Activated T-helper 2 cell treated with anti-CD3 and anti-CD28 coated beads, Interferon-gamma antibody, Interleukin-2, Interleukin-4, amounts not matched to agents 10 μg/mL and 5 μg/mL and 100 μg/mL, durations not matched to agents 14 hours and 24 hours and 36 hours (primary cell): ENCODE data around the gene MED27. TPM values are rescaled to one million over a fixed set of nuclear protein-coding genes. Genes with fewer than 3 reads are reported as not detected.

Experiments
- DNase-seq: peaks from one replicate; pipeline ENCODE4 v3.0.0; 2021; ENCODE audit warnings: low spot score
- H3K27ac Mint-ChIP-seq: one replicate; pipeline ENCODE4 v1.8.0; 2021; ENCODE audit warnings: mixed read lengths
- H3K27me3 Mint-ChIP-seq: one replicate; pipeline ENCODE4 v1.8.0; 2021; ENCODE audit warnings: low read depth, mixed read lengths
- H3K36me3 Mint-ChIP-seq: one replicate; pipeline ENCODE4 v1.8.0; 2021; ENCODE audit warnings: low read depth, mixed read lengths
- H3K4me1 Mint-ChIP-seq: one replicate; pipeline ENCODE4 v1.8.0; 2021; ENCODE audit warnings: low read depth, mixed read lengths
- H3K4me3 Mint-ChIP-seq: one replicate; pipeline ENCODE4 v1.8.0; 2021; ENCODE audit warnings: low read depth, mild to moderate bottlenecking, moderate library complexity, mixed read lengths
- H3K9me3 Mint-ChIP-seq: one replicate; pipeline ENCODE4 v1.8.0; 2021; ENCODE audit warnings: mixed read lengths
- intact Hi-C: fragments of 100-400 bp; cut with micrococcal nuclease; formaldehyde crosslinking; loops from one replicate; pipeline ENCODE4 v1.15.1; 2023
- total RNA-seq: library from RNA; stranded (reverse); gene quantifications from 2 replicates; pipeline ENCODE4 v1.2.3, GENCODE V29; 2022

The MED27 gene
- total RNA-seq, 1 donor from 2014 or later, result 37.2 TPM

- intact Hi-C loops, result no loop called here
- no peaks in the 10 kb centered on the region for H3K36me3 Mint-ChIP-seq
- H3K4me3 Mint-ChIP-seq, result no peak overlapping the region
- H3K9me3 Mint-ChIP-seq, result no peaks in the 10 kb centered on the region
- H3K27ac Mint-ChIP-seq, result no peak overlapping the region
- no peaks in the 10 kb centered on the region for H3K4me1 Mint-ChIP-seq
- H3K27me3 Mint-ChIP-seq, result no peaks in the 10 kb centered on the region
- no peak for DNase-seq
These were observed 214.0 kb downstream of the MED27 start for GRCh38 chr9:131865446-131866195.

- H3K4me3 Mint-ChIP-seq, result no peak overlapping the region
- intact Hi-C loops, result no loop called here
- H3K4me1 Mint-ChIP-seq, result no peaks in the 10 kb centered on the region
- no peaks in the 10 kb centered on the region for H3K9me3 Mint-ChIP-seq
- DNase-seq, result no peak
- no peaks in the 10 kb centered on the region for H3K27me3 Mint-ChIP-seq
- H3K27ac Mint-ChIP-seq, result no peak overlapping the region
- no peaks in the 10 kb centered on the region for H3K36me3 Mint-ChIP-seq
These were observed 215.1 kb downstream of the MED27 start for GRCh38 chr9:131864531-131864930.

- intact Hi-C loops, result no loop called here
- no peaks in the 10 kb centered on the region for H3K27me3 Mint-ChIP-seq
These were observed 216.3 kb downstream of the MED27 start for GRCh38 chr9:131863306-131863896.

GRCh38 chr9:131862261-131862660 lies 217.4 kb downstream of the MED27 start:
- no peak for DNase-seq
- Mint-ChIP-seq H3K9me3 (no peaks in the 10 kb centered on the region), H3K36me3 (no peaks in the 10 kb centered on the region), H3K4me3 (no peak overlapping the region), H3K4me1 (no peaks in the 10 kb centered on the region), H3K27ac (no peak overlapping the region), H3K27me3 (no peaks in the 10 kb centered on the region)
- intact Hi-C loops, result no loop called here

More at GRCh38 chr9:131863306-131863896, 216.3 kb downstream of the MED27 start:
- H3K4me1 Mint-ChIP-seq, result no peaks in the 10 kb centered on the region
- no peaks in the 10 kb centered on the region for H3K9me3 Mint-ChIP-seq
- no peaks in the 10 kb centered on the region for H3K36me3 Mint-ChIP-seq
- no peak overlapping the region for H3K27ac Mint-ChIP-seq
- no peak overlapping the region for H3K4me3 Mint-ChIP-seq
- no peak for DNase-seq

GRCh38 chr9:131860430-131860829 lies 219.2 kb downstream of the MED27 start:
- H3K9me3 Mint-ChIP-seq, result no peaks in the 10 kb centered on the region
- no peaks in the 10 kb centered on the region for H3K4me1 Mint-ChIP-seq
- no peak overlapping the region for H3K27ac Mint-ChIP-seq
- intact Hi-C loops, result no loop called here
- H3K36me3 Mint-ChIP-seq, result no peaks in the 10 kb centered on the region
- no peaks in the 10 kb centered on the region for H3K27me3 Mint-ChIP-seq
- no peak for DNase-seq
- H3K4me3 Mint-ChIP-seq, result no peak overlapping the region

GRCh38 chr9:131858147-131858546 lies 221.5 kb downstream of the MED27 start:
- Mint-ChIP-seq H3K9me3 (no peaks in the 10 kb centered on the region), H3K4me3 (no peak overlapping the region), H3K27ac (no peak overlapping the region), H3K27me3 (peaks cover 2% of the 10 kb centered on the region), H3K4me1 (peaks cover 5% of the 10 kb centered on the region), H3K36me3 (no peaks in the 10 kb centered on the region)
- DNase-seq, result no peak
- intact Hi-C loops, result no loop called here

GRCh38 chr9:131856105-131856504 lies 223.6 kb downstream of the MED27 start:
- Mint-ChIP-seq H3K4me1 (peaks cover 5% of the 10 kb centered on the region), H3K36me3 (no peaks in the 10 kb centered on the region), H3K4me3 (no peak overlapping the region), H3K27ac (no peak overlapping the region), H3K9me3 (no peaks in the 10 kb centered on the region), H3K27me3 (peaks cover 6% of the 10 kb centered on the region)
- DNase-seq, result no peak
- intact Hi-C loops, result no loop called here

GRCh38 chr9:131854896-131855613 lies 224.6 kb downstream of the MED27 start:
- H3K27me3 Mint-ChIP-seq, result peaks cover 6% of the 10 kb centered on the region
- H3K4me1 Mint-ChIP-seq, result peaks cover 5% of the 10 kb centered on the region
- H3K27ac Mint-ChIP-seq, result no peak overlapping the region
- H3K36me3 Mint-ChIP-seq, result no peaks in the 10 kb centered on the region
- intact Hi-C loops, result no loop called here
- H3K9me3 Mint-ChIP-seq, result no peaks in the 10 kb centered on the region
- no peak overlapping the region for H3K4me3 Mint-ChIP-seq
- no peak for DNase-seq

- H3K36me3 Mint-ChIP-seq, result no peaks in the 10 kb centered on the region
- H3K4me3 Mint-ChIP-seq, result no peak overlapping the region
- H3K9me3 Mint-ChIP-seq, result no peaks in the 10 kb centered on the region
- H3K27ac Mint-ChIP-seq, result no peak overlapping the region
- no peak for DNase-seq
- peaks cover 6% of the 10 kb centered on the region for H3K27me3 Mint-ChIP-seq
- peaks cover 5% of the 10 kb centered on the region for H3K4me1 Mint-ChIP-seq
- intact Hi-C loops, result no loop called here
These were observed 225.3 kb downstream of the MED27 start for GRCh38 chr9:131854334-131854733.

GRCh38 chr9:131853434-131853833 lies 226.2 kb downstream of the MED27 start:
- Mint-ChIP-seq H3K36me3 (no peaks in the 10 kb centered on the region), H3K9me3 (no peaks in the 10 kb centered on the region), H3K4me3 (no peak overlapping the region), H3K27me3 (peaks cover 6% of the 10 kb centered on the region), H3K27ac (no peak overlapping the region), H3K4me1 (peaks cover 5% of the 10 kb centered on the region)
- intact Hi-C loops, result no loop called here
- no peak for DNase-seq

- H3K36me3 Mint-ChIP-seq, result no peaks in the 10 kb centered on the region
- DNase-seq, result no peak
- no peak overlapping the region for H3K27ac Mint-ChIP-seq
- peaks cover 8% of the 10 kb centered on the region for H3K4me1 Mint-ChIP-seq
- intact Hi-C loops, result no loop called here
- no peaks in the 10 kb centered on the region for H3K9me3 Mint-ChIP-seq
- no peak overlapping the region for H3K4me3 Mint-ChIP-seq
- peaks cover 6% of the 10 kb centered on the region for H3K27me3 Mint-ChIP-seq
These were observed 228.3 kb downstream of the MED27 start for GRCh38 chr9:131851414-131851813.

GRCh38 chr9:131849391-131849790 lies 230.3 kb downstream of the MED27 start:
- peaks cover 17% of the 10 kb centered on the region for H3K4me1 Mint-ChIP-seq
- DNase-seq, result no peak
- no peak overlapping the region for H3K4me3 Mint-ChIP-seq
- no peaks in the 10 kb centered on the region for H3K36me3 Mint-ChIP-seq
- peaks cover 6% of the 10 kb centered on the region for H3K27me3 Mint-ChIP-seq
- H3K9me3 Mint-ChIP-seq, result no peaks in the 10 kb centered on the region
- intact Hi-C loops, result loop anchor here (5.0 to 10.0 kb wide), 2 partner anchors 155 to 298 kb away; no protein-coding TSS in a partner anchor
- no peak overlapping the region for H3K27ac Mint-ChIP-seq
